ENCODE results near the gene TTC36. TPM values are rescaled to one million over a fixed set of nuclear protein-coding genes. Genes with fewer than 3 reads are reported as not detected.

TTC36 gene
- total and polyA plus RNA-seq, 4 donors, result 0.42 to 0.95 TPM; not detected in 2

GRCh38 chr11:118529584-118530175 lies 2.4 kb downstream of the TTC36 start:
- intact Hi-C loops (cut with DNase I), result loop anchor here in 1 of 2 donors (5.0 kb wide), 1 partner anchor 33 kb away; no protein-coding TSS in a partner anchor
- Histone ChIP-seq H3K36me3 (ENCODE audit: control insufficient read depth in 1 of 2, insufficient read depth in 2 of 2, low read length in 1 of 2) (no peaks in the 10 kb centered on the region), H3K4me3 (ENCODE audit: low read length in 2 of 2) (peak overlapping the region in 1 of 2 donors; percentile 46), H3K4me1 (ENCODE audit: control insufficient read depth in 1 of 2, insufficient read depth in 2 of 2, low read length in 2 of 2) (no peaks in the 10 kb centered on the region), H3K27me3 (ENCODE audit: control insufficient read depth in 1 of 2, insufficient read depth in 2 of 2, low read length in 1 of 2) (no peaks in the 10 kb centered on the region), H3K9me3 (ENCODE audit: control insufficient read depth, low read length) (no peaks in the 10 kb centered on the region), H3K27ac (ENCODE audit: low read depth in 1 of 2, low read length in 2 of 2) (no peak overlapping the region)
- ATAC-seq (ENCODE audit: low FRiP score) (no peak), DNase-seq (no peak)
- 58 to 61% methylated on average over 5 of the region's 5 CpGs for WGBS, 2 donors

- WGBS, 2 donors, result 4% methylated on average over 24 to 31 of the region's 31 CpGs
- no peaks in the 10 kb centered on the region for H3K4me1 ChIP-seq (ENCODE audit: control insufficient read depth in 1 of 2, insufficient read depth in 2 of 2, low read length in 2 of 2)
These were observed 3.0 kb downstream of the TTC36 start for GRCh38 chr11:118530180-118530682.

GRCh38 chr11:118530683-118531596 lies 3.7 kb downstream of the TTC36 start, which contains the start of gene TMEM25:
Gene TMEM25, plus strand, starts transcription at chr11:118531192. Its CDS starts 610 bp downstream, at chr11:118531802.
- Histone ChIP-seq H3K4me3 (ENCODE audit: low read length in 2 of 2) (peak within 1 kb of the TSS; percentile 46 to 69), H3K4me1 (ENCODE audit: control insufficient read depth in 1 of 2, insufficient read depth in 2 of 2, low read length in 2 of 2) (no peaks in the 10 kb centered on the region), H3K27me3 (ENCODE audit: control insufficient read depth in 1 of 2, insufficient read depth in 2 of 2, low read length in 1 of 2) (no peaks in the 10 kb centered on the region), H3K27ac (ENCODE audit: low read depth in 1 of 2, low read length in 2 of 2) (peak within 1 kb of the TSS in 1 of 2 donors; percentile 72), H3K36me3 (ENCODE audit: control insufficient read depth in 1 of 2, insufficient read depth in 2 of 2, low read length in 1 of 2) (no peaks in the 10 kb centered on the region), H3K9me3 (ENCODE audit: control insufficient read depth, low read length) (no peaks in the 10 kb centered on the region)
- 1% methylated on average over 70 to 94 of the region's 94 CpGs for WGBS, 2 donors
- intact Hi-C loops (cut with DNase I), result no loop called here
- DNase-seq (peak; percentile 75 to 91), ATAC-seq (ENCODE audit: low FRiP score) (peak; percentile 81)

More at GRCh38 chr11:118530180-118530682, 3.0 kb downstream of the TTC36 start:
- no peaks in the 10 kb centered on the region for H3K9me3 ChIP-seq (ENCODE audit: control insufficient read depth, low read length)
- H3K27me3 ChIP-seq (ENCODE audit: control insufficient read depth in 1 of 2, insufficient read depth in 2 of 2, low read length in 1 of 2), result no peaks in the 10 kb centered on the region
- DNase-seq (peak in 1 of 2 donors; percentile 47), ATAC-seq (ENCODE audit: low FRiP score) (no peak)
- no peaks in the 10 kb centered on the region for H3K36me3 ChIP-seq (ENCODE audit: control insufficient read depth in 1 of 2, insufficient read depth in 2 of 2, low read length in 1 of 2)
- peak overlapping the region in 1 of 2 donors; percentile 72 for H3K27ac ChIP-seq (ENCODE audit: low read depth in 1 of 2, low read length in 2 of 2)
- intact Hi-C loops (cut with DNase I), result no loop called here
- peak overlapping the region; percentile 46 to 69 for H3K4me3 ChIP-seq (ENCODE audit: low read length in 2 of 2)

- Histone ChIP-seq H3K36me3 (ENCODE audit: control insufficient read depth in 1 of 2, insufficient read depth in 2 of 2, low read length in 1 of 2) (no peaks in the 10 kb centered on the region), H3K4me1 (ENCODE audit: control insufficient read depth in 1 of 2, insufficient read depth in 2 of 2, low read length in 2 of 2) (no peaks in the 10 kb centered on the region), H3K27ac (ENCODE audit: low read depth in 1 of 2, low read length in 2 of 2) (no peak overlapping the region), H3K4me3 (ENCODE audit: low read length in 2 of 2) (peak overlapping the region; percentile 46 to 69), H3K27me3 (ENCODE audit: control insufficient read depth in 1 of 2, insufficient read depth in 2 of 2, low read length in 1 of 2) (no peaks in the 10 kb centered on the region), H3K9me3 (ENCODE audit: control insufficient read depth, low read length) (no peaks in the 10 kb centered on the region)
- WGBS, 2 donors, result 9% methylated on average over 12 of the region's 12 CpGs
- intact Hi-C loops (cut with DNase I), result no loop called here
- DNase-seq (no peak), ATAC-seq (ENCODE audit: low FRiP score) (peak; percentile 13)
These were observed 4.4 kb downstream of the TTC36 start for GRCh38 chr11:118531597-118532084.

GRCh38 chr11:118532091-118532490 lies 4.8 kb downstream of the TTC36 start:
- DNase-seq (no peak), ATAC-seq (ENCODE audit: low FRiP score) (no peak)
- H3K27ac ChIP-seq (ENCODE audit: low read depth in 1 of 2, low read length in 2 of 2), result no peak overlapping the region
- H3K27me3 ChIP-seq (ENCODE audit: control insufficient read depth in 1 of 2, insufficient read depth in 2 of 2, low read length in 1 of 2), result no peaks in the 10 kb centered on the region
- no peaks in the 10 kb centered on the region for H3K4me1 ChIP-seq (ENCODE audit: control insufficient read depth in 1 of 2, insufficient read depth in 2 of 2, low read length in 2 of 2)
- 72 to 76% methylated on average over 10 of the region's 10 CpGs for WGBS, 2 donors
- intact Hi-C loops (cut with DNase I), result no loop called here
- no peaks in the 10 kb centered on the region for H3K9me3 ChIP-seq (ENCODE audit: control insufficient read depth, low read length)
- H3K4me3 ChIP-seq (ENCODE audit: low read length in 2 of 2), result no peak overlapping the region
- no peaks in the 10 kb centered on the region for H3K36me3 ChIP-seq (ENCODE audit: control insufficient read depth in 1 of 2, insufficient read depth in 2 of 2, low read length in 1 of 2)

GRCh38 chr11:118532852-118533768 lies 5.8 kb downstream of the TTC36 start:
- no peak overlapping the region for H3K27ac ChIP-seq (ENCODE audit: low read depth in 1 of 2, low read length in 2 of 2)
- no peaks in the 10 kb centered on the region for H3K36me3 ChIP-seq (ENCODE audit: control insufficient read depth in 1 of 2, insufficient read depth in 2 of 2, low read length in 1 of 2)
- H3K4me1 ChIP-seq (ENCODE audit: control insufficient read depth in 1 of 2, insufficient read depth in 2 of 2, low read length in 2 of 2), result no peaks in the 10 kb centered on the region
- no peaks in the 10 kb centered on the region for H3K27me3 ChIP-seq (ENCODE audit: control insufficient read depth in 1 of 2, insufficient read depth in 2 of 2, low read length in 1 of 2)
- H3K4me3 ChIP-seq (ENCODE audit: low read length in 2 of 2), result no peak overlapping the region
- H3K9me3 ChIP-seq (ENCODE audit: control insufficient read depth, low read length), result no peaks in the 10 kb centered on the region
- intact Hi-C loops (cut with DNase I), result no loop called here
- DNase-seq, result no peak
- ATAC-seq (ENCODE audit: low FRiP score), result no peak
- WGBS, 2 donors, result 88% methylated on average over 19 of the region's 19 CpGs

- Histone ChIP-seq H3K27me3 (ENCODE audit: control insufficient read depth in 1 of 2, insufficient read depth in 2 of 2, low read length in 1 of 2) (no peaks in the 10 kb centered on the region), H3K27ac (ENCODE audit: low read depth in 1 of 2, low read length in 2 of 2) (no peak overlapping the region), H3K4me3 (ENCODE audit: low read length in 2 of 2) (no peak overlapping the region), H3K36me3 (ENCODE audit: control insufficient read depth in 1 of 2, insufficient read depth in 2 of 2, low read length in 1 of 2) (no peaks in the 10 kb centered on the region), H3K9me3 (ENCODE audit: control insufficient read depth, low read length) (no peaks in the 10 kb centered on the region), H3K4me1 (ENCODE audit: control insufficient read depth in 1 of 2, insufficient read depth in 2 of 2, low read length in 2 of 2) (no peaks in the 10 kb centered on the region)
- intact Hi-C loops (cut with DNase I), result no loop called here
- DNase-seq, result no peak
- 74 to 81% methylated on average over 27 of the region's 27 CpGs for WGBS, 2 donors
- no peak for ATAC-seq (ENCODE audit: low FRiP score)
These were observed 6.8 kb downstream of the TTC36 start for GRCh38 chr11:118533769-118534729.

All from aorta (tissue), 5 donors.